H1 (cell line): ENCODE measurements around the gene LIMK2. TPM values are rescaled to one million over a fixed set of nuclear protein-coding genes. Genes with fewer than 3 reads are reported as not detected.

Experiments used
- CTCF ChIA-PET: fragments of 300-600 bp; sonication (Branson Sonifier 250); formaldehyde crosslinking; loops from one replicate; lab custom pipeline; 2021; ENCODE audit not compliant: partially characterized antibody; lab: Charles Lee
- POLR2A ChIA-PET: fragments of 300-600 bp; sonication (Branson Sonifier 250); formaldehyde crosslinking; loops from one replicate; lab custom pipeline; 2021; ENCODE audit warnings: inconsistent platforms; ENCODE audit not compliant: partially characterized antibody; lab: Charles Lee
- DNase-seq, 2 experiments: peaks; one replicate each; pipeline versions ENCODE4 v3.0.0 to v3.0.0-alpha.2; 2010 to 2022; ENCODE audit warnings: low spot score in 2 of 2, low read depth in 1 of 2, mixed read lengths in 1 of 2
- FAIRE-seq: peaks from 2 replicates; lab custom pipeline; 2011; peaks lifted over from hg19 to GRCh38; lab: Jason Lieb, UNC
- H2AFZ ChIP-seq: 2 replicates; pipeline ENCODE4 v1.8.1; 2012; ENCODE audit warnings: low read length, inconsistent platforms
- H2AK5ac ChIP-seq: 2 replicates; pipeline ENCODE4 v1.6.1; 2013; ENCODE audit warnings: low read depth, low read length
- H2BK120ac ChIP-seq: replicated peaks from 2 replicates; pipeline ENCODE3; 2013; ENCODE audit warnings: low read depth, low read length, inconsistent platforms
- H2BK12ac ChIP-seq: 2 replicates; pipeline ENCODE4 v1.6.1; 2013; ENCODE audit warnings: low read depth, low read length
- H2BK15ac ChIP-seq: 2 replicates; pipeline ENCODE4 v1.6.1; 2013; ENCODE audit warnings: low read length
- H2BK20ac ChIP-seq: 2 replicates; pipeline ENCODE4 v1.6.1; 2013; ENCODE audit warnings: low read length
- H2BK5ac ChIP-seq: 2 replicates; pipeline ENCODE4 v1.6.1; 2013; ENCODE audit warnings: low read depth, low read length
- H3K14ac ChIP-seq: 2 replicates; pipeline ENCODE4 v1.6.1; 2013; ENCODE audit warnings: inconsistent platforms; ENCODE audit not compliant: insufficient read length
- H3K18ac ChIP-seq: 2 replicates; pipeline ENCODE4 v1.6.1; 2013; ENCODE audit warnings: low read length; ENCODE audit errors: extremely low read depth
- H3K23ac ChIP-seq: 2 replicates; pipeline ENCODE4 v1.6.1; 2013; ENCODE audit warnings: inconsistent platforms; ENCODE audit not compliant: insufficient read length
- H3K23me2 ChIP-seq: 2 replicates; pipeline ENCODE4 v1.6.1; 2013; ENCODE audit warnings: low read depth, low read length
- H3K27ac ChIP-seq: 2 replicates; pipeline ENCODE4 v1.6.1; 2011; ENCODE audit warnings: low read depth, low read length, inconsistent platforms
- H3K27me3 ChIP-seq, 4 experiments: replicated peaks in 1 of 4; 1 replicate in 1 of 4; 2 replicates in 3 of 4; pipeline versions ENCODE4 v1.6.1 to v1.8.1; 2011 to 2013; ENCODE audit warnings: low read length in 3 of 4, mild to moderate bottlenecking in 3 of 4, inconsistent platforms in 2 of 4, mixed read lengths in 2 of 4, moderate library complexity in 1 of 4; ENCODE audit not compliant: control insufficient read depth in 3 of 4, insufficient read depth in 3 of 4; ENCODE audit errors: extremely low read depth in 1 of 4
- H3K36me3 ChIP-seq, 4 experiments: 2 replicates each; pipeline versions ENCODE4 v1.6.1 to v1.8.1; 2011 to 2013; ENCODE audit warnings: mild to moderate bottlenecking in 4 of 4, low read length in 3 of 4, moderate library complexity in 2 of 4, control low read depth in 1 of 4, inconsistent platforms in 1 of 4; ENCODE audit not compliant: insufficient read depth in 4 of 4, control insufficient read depth in 2 of 4
- H3K4ac ChIP-seq: replicated peaks from 2 replicates; pipeline ENCODE3; 2013; ENCODE audit warnings: low read length, low read depth, mixed read lengths, inconsistent platforms; ENCODE audit not compliant: insufficient read length
- H3K4me1 ChIP-seq, 4 experiments: replicated peaks in 1 of 4; 1 replicate in 1 of 4; 2 replicates in 3 of 4; pipeline versions ENCODE4 v1.6.1 to v1.8.1; 2011 to 2013; ENCODE audit warnings: low read length in 3 of 4, inconsistent platforms in 2 of 4, mixed read lengths in 1 of 4; ENCODE audit not compliant: insufficient read depth in 4 of 4, control insufficient read depth in 3 of 4
- H3K4me2 ChIP-seq, 2 experiments: 2 replicates each; pipeline versions ENCODE4 v1.6.1 to v1.8.1; 2011 to 2013; ENCODE audit warnings: low read depth in 2 of 2, low read length in 2 of 2, control low read depth in 1 of 2, inconsistent platforms in 1 of 2, mild to moderate bottlenecking in 1 of 2; ENCODE audit not compliant: insufficient read depth in 1 of 2
- H3K4me3 ChIP-seq, 4 experiments: fragments of 200-600, 300-600 bp in 1 of 4; sonication (generic), shearing (Covaris generic), sonication (Bioruptor Twin) in 1 of 4; 2 replicates each; pipeline versions ENCODE4 v1.5.1 to v1.8.1; 2011 to 2016; ENCODE audit warnings: low read length in 4 of 4, low read depth in 3 of 4, control low read depth in 2 of 4, inconsistent platforms in 2 of 4, mild to moderate bottlenecking in 2 of 4, mixed read lengths in 1 of 4, moderate library complexity in 1 of 4; ENCODE audit not compliant: insufficient read depth in 2 of 4; ENCODE audit errors: extremely low read depth in 1 of 4
- H3K56ac ChIP-seq: replicated peaks from 2 replicates; pipeline ENCODE3; 2013; ENCODE audit warnings: low read depth, mild to moderate bottlenecking, mixed read lengths, low read length, inconsistent platforms; ENCODE audit not compliant: insufficient read length
- H3K79me1 ChIP-seq: 2 replicates; pipeline ENCODE4 v1.6.1; 2013; ENCODE audit warnings: low read depth, low read length, control low read depth
- H3K79me2 ChIP-seq, 2 experiments: 2 replicates each; pipeline versions ENCODE4 v1.6.1 to v1.8.1; 2012 to 2013; ENCODE audit warnings: low read length in 2 of 2, mild to moderate bottlenecking in 2 of 2, inconsistent platforms in 1 of 2; ENCODE audit not compliant: insufficient read depth in 2 of 2, control insufficient read depth in 1 of 2
- H3K9ac ChIP-seq, 4 experiments: replicated peaks in 1 of 4; 1 replicate in 1 of 4; 2 replicates in 3 of 4; pipeline versions ENCODE4 v1.6.1 to v1.8.1; 2011 to 2013; ENCODE audit warnings: low read depth in 3 of 4, low read length in 3 of 4, control low read depth in 2 of 4, mild to moderate bottlenecking in 2 of 4, moderate library complexity in 2 of 4, inconsistent platforms in 1 of 4; ENCODE audit errors: extremely low read depth in 1 of 4
- H3K9me3 ChIP-seq, 2 experiments: 2 replicates each; pipeline versions ENCODE4 v1.6.1 to v1.8.1; 2012 to 2013; ENCODE audit warnings: mild to moderate bottlenecking in 2 of 2, moderate library complexity in 2 of 2, control low read depth in 1 of 2, inconsistent platforms in 1 of 2, low read depth in 1 of 2, low read length in 1 of 2, mixed read lengths in 1 of 2; ENCODE audit not compliant: insufficient read depth in 2 of 2
- H4K20me1 ChIP-seq, 2 experiments: replicated peaks in 1 of 2; 2 replicates each; pipeline versions ENCODE3 to v1.8.1; 2011 to 2013; ENCODE audit warnings: inconsistent platforms in 2 of 2, low read length in 2 of 2, mild to moderate bottlenecking in 1 of 2; ENCODE audit not compliant: insufficient read depth in 2 of 2, control insufficient read depth in 1 of 2
- H4K5ac ChIP-seq: 2 replicates; pipeline ENCODE4 v1.6.1; 2013; ENCODE audit warnings: low read length, low read depth, mixed read lengths, inconsistent platforms; ENCODE audit not compliant: insufficient read length
- H4K8ac ChIP-seq: 2 replicates; pipeline ENCODE4 v1.8.0; 2013; ENCODE audit warnings: mild to moderate bottlenecking, moderate library complexity, low read length, inconsistent platforms; ENCODE audit not compliant: insufficient read depth; ENCODE audit errors: extremely low read depth
- H4K91ac ChIP-seq: replicated peaks from 2 replicates; pipeline ENCODE3; 2013; ENCODE audit warnings: low read length, mixed read lengths, inconsistent platforms; ENCODE audit not compliant: insufficient read length
- ASH2L ChIP-seq: fragments of 200-600, 300-600 bp; sonication (generic); IDR thresholded peaks from one replicate; pipeline ENCODE4 v1.7.1; 2017; ENCODE audit warnings: low read length
- BCL11A ChIP-seq, 2 experiments: IDR thresholded peaks; one replicate each; pipeline ENCODE4 v1.6.1; 2011; ENCODE audit warnings: low read depth in 2 of 2, low read length in 2 of 2, mild to moderate bottlenecking in 2 of 2
- EP300 ChIP-seq, 2 experiments: IDR thresholded peaks; 1 replicate in 1 of 2; 2 replicates in 1 of 2; pipeline ENCODE4 v1.6.1; 2011 to 2012; ENCODE audit warnings: low read depth in 2 of 2, low read length in 2 of 2, mild to moderate bottlenecking in 2 of 2, borderline replicate concordance in 1 of 2, inconsistent platforms in 1 of 2, moderate library complexity in 1 of 2
- RAD21 ChIP-seq, 2 experiments: IDR thresholded peaks in 1 of 2; conservative IDR thresholded peaks in 1 of 2; 2 replicates each; pipeline ENCODE4 v1.6.1; 2011; ENCODE audit warnings: low read depth in 2 of 2, low read length in 2 of 2, improper control_type of control experiment in 1 of 2, inconsistent platforms in 1 of 2, mild to moderate bottlenecking in 1 of 2, moderate library complexity in 1 of 2
- RBBP5 ChIP-seq: IDR thresholded peaks from 2 replicates; pipeline ENCODE4 v1.7.1; 2012; ENCODE audit warnings: low read depth, mild to moderate bottlenecking, inconsistent platforms, low read length, moderate library complexity, borderline replicate concordance
- SP4 ChIP-seq: IDR thresholded peaks from 2 replicates; pipeline ENCODE4 v1.6.1; 2012; ENCODE audit warnings: low read length, inconsistent platforms
- TCF12 ChIP-seq: IDR thresholded peaks from 2 replicates; pipeline ENCODE4 v1.6.1; 2011; ENCODE audit warnings: low read depth, mild to moderate bottlenecking, low read length
- WGBS, 2 experiments: shearing (Covaris generic) in 1 of 2; methylation state at CpG; one replicate each; pipeline versions ENCODE4 v1.1.6 to v1.1.7; 2013 to 2015; ENCODE audit warnings: low lambda C conversion rate in 2 of 2, mixed read lengths in 2 of 2, inconsistent platforms in 1 of 2, low coverage in 1 of 2, missing lambda C conversion rate in 1 of 2; ENCODE audit not compliant: insufficient replicate concordance in 2 of 2, insufficient coverage in 1 of 2, insufficient read length in 1 of 2; ENCODE audit errors: extremely low coverage in 1 of 2, missing lambda C conversion rate in 1 of 2; 5-methylcytosine and 5-hydroxymethylcytosine counted together
- long read RNA-seq, 2 experiments: library from RNA in 1 of 2; library from capped mRNA in 1 of 2; stranded (forward); transcript quantifications; one replicate each; pipeline ENCODE4 v2.0.0, GENCODE V29; 2021; ENCODE audit warnings: inconsistent platforms in 1 of 2
- polyA minus RNA-seq, 3 experiments: library from RNA; depleted of rRNA, polyadenylated mRNA; stranded (reverse); fragments of >200 nt; gene quantifications; 1 replicate in 2 of 3; 2 replicates in 1 of 3; pipeline ENCODE4 v1.2.3, GENCODE V29; 2011
- polyA plus RNA-seq, 7 experiments: library from polyadenylated mRNA; depleted of rRNA in 3 of 7; stranded (reverse) in 5 of 7; unstranded in 2 of 7; fragments of >200 nt in 5 of 7; fragments of 200-250 nt in 2 of 7; gene quantifications; 1 replicate in 5 of 7; 2 replicates in 1 of 7; 4 replicates in 1 of 7; pipeline versions ENCODE4 v1.2.1 to v1.2.3, GENCODE V29; 2011 to 2013; ENCODE audit warnings: missing spikeins in 2 of 7, mixed read lengths in 2 of 7
- total RNA-seq: library from RNA; stranded (reverse); fragmentation: NEBNext Ultra II Directional; extraction: Animal tissue kit (Norgen Biotek cat#: 25700); gene quantifications from 2 replicates; pipeline ENCODE4 v1.2.1, GENCODE V29; 2021

The LIMK2 gene
- total RNA-seq (37.6 and 41.1 TPM in 2 replicates), polyA plus RNA-seq (2011; rRNA removed) (13.2 and 25.6 TPM in 2 replicates), polyA minus RNA-seq (2011; rRNA and poly(A)+ RNA removed) (19.1 and 23.2 TPM in 2 replicates)
- polyA plus RNA-seq (2011; cell fraction: cytosol; rRNA removed), result 17.9 TPM
- polyA plus RNA-seq (2011; cell fraction: nucleus; rRNA removed), result 39.1 TPM
- polyA plus RNA-seq (2012, experiment 1 of 2), result 32.5 to 35.2 TPM (median 35.1 TPM) in 4 replicates
- 22.3 TPM for polyA plus RNA-seq (2012, experiment 2 of 2)
- 23.1 TPM for polyA plus RNA-seq (2013, experiment 1 of 2)
- polyA plus RNA-seq (2013, experiment 2 of 2), result 23.2 TPM
- 19.9 TPM for polyA minus RNA-seq (2011; cell fraction: cytosol; rRNA and poly(A)+ RNA removed)
- 26.2 TPM for polyA minus RNA-seq (2011; cell fraction: nucleus; rRNA and poly(A)+ RNA removed)
- long read RNA-seq, experiment 1, partial matches to known transcripts, result 25 of 32 reads
- long read RNA-seq, experiment 1, other reads (novel, unspliced or antisense), result 5 of 32 reads
- long read RNA-seq, experiment 2, partial matches to known transcripts, result 3 of 12 reads
- long read RNA-seq, experiment 2, other reads (novel, unspliced or antisense), result 5 of 12 reads

- POLR2A ChIA-PET, result interaction anchor here (0.6 to 4.5 kb wide), 22 partner anchors 9 to 135 kb away, joined by 3 to 30 read pairs (median 4); partner anchors contain the start of gene PATZ1
- peak within 1 kb of the TSS; percentile 84 to 98 for H3K4me2 ChIP-seq
- no peak for TF ChIP-seq EP300 (IDR thresholded peaks at IDR 0.05; ENCODE audit: borderline replicate concordance in 1 of 2, low read depth in 2 of 2, low read length in 2 of 2)
- TF ChIP-seq SP4, result 0 out of 2 replicates have a peak, but pooled peaks have one; percentile 21
- no peak for TF ChIP-seq BCL11A (IDR thresholded peaks at IDR 0.05; ENCODE audit: low read depth in 2 of 2, low read length in 2 of 2)
- peak; percentile 56 to 70 for TF ChIP-seq RAD21 (IDR thresholded peaks at IDR 0.05 in 1 of 2, conservative IDR thresholded peaks at IDR 0.05 in 1 of 2; ENCODE audit: low read depth in 2 of 2, low read length in 2 of 2)
- peak; percentile 74; the same call in 1 of the 2 replicates for TF ChIP-seq TCF12
- TF ChIP-seq ASH2L, result peak; percentile 62
- peak; percentile 40; the same call in 1 of the 2 replicates for TF ChIP-seq RBBP5
Measured at GRCh38 chr22:31211862-31212730, at the start of gene LIMK2. Gene LIMK2, plus strand, starts transcription at chr22:31212298. Its CDS starts 111 bp downstream, at chr22:31212409.

More at GRCh38 chr22:31211862-31212730, at the start of gene LIMK2:
- H4K5ac ChIP-seq, result peak within 1 kb of the TSS; percentile 62
- peak within 1 kb of the TSS; percentile 68; the same call in 1 of the 2 replicates for H2BK12ac ChIP-seq
- peaks cover 0 to 7% (median 4%) of the 10 kb centered on the region in 4 experiments; a peak in 5 of 7 replicates for H3K4me1 ChIP-seq
- no peaks in the 10 kb centered on the region for H3K27me3 ChIP-seq
- WGBS, 2 experiments, result 4% methylated on average over 26 of the region's 64 CpGs; no CpG with 5 or more reads in 1 of the 2 experiments
- peaks cover 5% of the 10 kb centered on the region for H3K79me1 ChIP-seq
- FAIRE-seq (no peak), DNase-seq (peak; percentile 83 to 98)
- H3K4me3 ChIP-seq, result peak within 1 kb of the TSS; percentile 76 to 96 (median 93)
- peak within 1 kb of the TSS; percentile 82 for H3K56ac ChIP-seq
- peak within 1 kb of the TSS; percentile 95 for H4K8ac ChIP-seq
- H2AK5ac ChIP-seq, result 0 out of 2 replicates have a peak within 1 kb of the TSS, but pooled peaks have one; percentile 65
- no peak within 1 kb of the TSS for H3K23ac ChIP-seq
- H4K20me1 ChIP-seq, result no peaks in the 10 kb centered on the region
- no peak within 1 kb of the TSS for H2BK20ac ChIP-seq
- peak within 1 kb of the TSS; percentile 78; the same call in 1 of the 2 replicates for H2BK5ac ChIP-seq
- no peak within 1 kb of the TSS; the same call in 1 of the 2 replicates for H3K18ac ChIP-seq
- H3K4ac ChIP-seq, result peak within 1 kb of the TSS; percentile 17
- peaks cover 5% of the 10 kb centered on the region; the same call in 1 of the 2 replicates for H3K23me2 ChIP-seq
- CTCF ChIA-PET, result interaction anchor here (0.6 to 7.8 kb wide), 29 partner anchors 10 to 249 kb away, joined by 3 to 88 read pairs (median 5); partner anchors contain the start of genes PIK3IP1 and RNF185
- no peaks in the 10 kb centered on the region for H3K9me3 ChIP-seq
- H3K9ac ChIP-seq, result peak within 1 kb of the TSS; percentile 79 to 96 (median 86)
- peaks cover 0 to 41% of the 10 kb centered on the region in 2 experiments; a peak in 2 of 4 replicates for H3K79me2 ChIP-seq
- peak within 1 kb of the TSS; percentile 98 for H2AFZ ChIP-seq
- no peaks in the 10 kb centered on the region; a peak in 1 of 8 replicates for H3K36me3 ChIP-seq
- H2BK120ac ChIP-seq, result no peak within 1 kb of the TSS
- H4K91ac ChIP-seq, result peak within 1 kb of the TSS; percentile 72
- H3K27ac ChIP-seq, result peak within 1 kb of the TSS; percentile 73; the same call in 1 of the 2 replicates
- H2BK15ac ChIP-seq, result no peak within 1 kb of the TSS
- no peak within 1 kb of the TSS for H3K14ac ChIP-seq
